ENCODE measurements around the gene TRAF3IP3.
A peak's percentile ranks its signal among the peaks of the same experiment; 100 is the strongest.

The TRAF3IP3 gene

DNA sequence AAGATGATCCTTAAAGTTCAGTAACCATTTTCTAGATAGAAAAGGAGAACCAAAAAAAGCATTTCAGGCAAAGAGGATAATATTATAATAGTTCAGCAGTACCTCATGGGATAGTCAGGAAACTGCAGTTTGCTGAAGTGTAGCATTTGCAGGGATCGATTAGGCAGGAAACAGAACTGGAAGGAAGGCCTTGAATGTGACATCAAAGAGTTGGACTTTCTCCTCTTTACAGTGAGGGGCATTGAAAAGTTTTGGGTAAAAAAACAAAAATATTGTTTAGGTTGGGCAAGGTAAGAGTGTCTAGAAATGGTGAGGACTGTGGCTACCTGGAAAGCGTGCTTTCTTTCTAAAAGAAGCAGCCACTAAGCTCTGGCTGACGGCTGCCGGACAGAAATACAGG, 58.0 kb downstream of the TRAF3IP3 start:
- WGBS (ENCODE audit: extremely low coverage, insufficient coverage, insufficient read length): no CpG with 5 or more reads among the region's 4 CpGs
- Histone ChIP-seq H3K9ac (ENCODE audit: low read length) (no peak overlapping the region), H2AK5ac (ENCODE audit: low read length) (no peak overlapping the region), H2BK120ac (ENCODE audit: insufficient read depth, low read length, poor library complexity) (no peak overlapping the region), H3K4me3 (ENCODE audit: low read depth, low read length) (no peak overlapping the region), H2AFZ (ENCODE audit: insufficient read depth, low read length, poor library complexity) (no peak overlapping the region), H3K4ac (ENCODE audit: low read depth, low read length) (no peak overlapping the region), H3K36me3 (ENCODE audit: control insufficient read depth in 1 of 2, insufficient read depth in 2 of 2, low read length in 2 of 2) (no peaks in the 10 kb centered on the region), H4K91ac (ENCODE audit: low read depth, low read length) (no peak overlapping the region), H4K8ac (ENCODE audit: low read depth, low read length) (no peak overlapping the region), H3K23ac (ENCODE audit: low read length) (no peak overlapping the region), H3K4me1 (ENCODE audit: control insufficient read depth in 1 of 2, insufficient read depth in 2 of 2, low read length in 2 of 2) (peaks cover 20% of the 10 kb centered on the region in 2 experiments), H3K27me3 (ENCODE audit: insufficient read depth, low read length) (no peaks in the 10 kb centered on the region), H4K12ac (ENCODE audit: low read depth, low read length) (no peak overlapping the region), H3K27ac (ENCODE audit: low read depth, low read length) (no peak overlapping the region), H3K14ac (ENCODE audit: low read length) (no peak overlapping the region), H3K9me3 (ENCODE audit: insufficient read depth, low read depth, low read length) (no peaks in the 10 kb centered on the region), H2BK12ac (ENCODE audit: low read length) (no peak overlapping the region), H3K4me2 (ENCODE audit: low read length) (no peak overlapping the region), H3K79me1 (ENCODE audit: low read length) (peaks cover 15% of the 10 kb centered on the region), H2BK5ac (ENCODE audit: low read depth, low read length, poor library complexity) (no peak overlapping the region), H3K18ac (ENCODE audit: low read length) (no peak overlapping the region), H3K79me2 (ENCODE audit: control insufficient read depth, insufficient read depth, low read length, poor library complexity) (peaks cover 2% of the 10 kb centered on the region)
- no peak for DNase-seq

DNA sequence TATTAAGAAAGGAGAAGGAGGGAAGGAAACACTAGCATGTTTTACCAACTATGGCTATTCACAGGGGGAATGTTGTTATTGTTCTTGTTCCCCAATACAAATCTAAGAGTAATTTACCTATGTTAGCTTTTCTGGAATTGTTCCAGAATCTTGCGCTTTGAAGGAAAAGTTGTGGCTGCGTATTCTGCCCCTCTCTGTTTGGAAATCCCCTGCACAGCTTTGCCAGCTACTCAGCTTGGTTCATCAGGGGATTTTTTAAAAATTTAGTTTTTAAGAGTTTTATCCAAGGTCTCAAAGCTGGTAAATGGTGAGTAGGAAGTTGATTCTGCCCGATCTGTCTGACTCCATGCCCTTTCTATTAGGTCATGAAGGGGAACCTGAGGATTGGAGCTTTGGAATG, 59.6 kb downstream of the TRAF3IP3 start:
- peaks cover 20 to 22% of the 10 kb centered on the region in 2 experiments for H3K4me1 ChIP-seq (ENCODE audit: control insufficient read depth in 1 of 2, insufficient read depth in 2 of 2, low read length in 2 of 2)
- peaks cover 2% of the 10 kb centered on the region for H3K79me2 ChIP-seq (ENCODE audit: control insufficient read depth, insufficient read depth, low read length, poor library complexity)
- peak overlapping the region; percentile 30 for H3K4ac ChIP-seq (ENCODE audit: low read depth, low read length)
- peak overlapping the region; percentile 95 for H4K91ac ChIP-seq (ENCODE audit: low read depth, low read length)
- H2BK120ac ChIP-seq (ENCODE audit: insufficient read depth, low read length, poor library complexity): peak overlapping the region; percentile 85
- peak overlapping the region; percentile 88 for H2BK12ac ChIP-seq (ENCODE audit: low read length)
- no CpG with 5 or more reads among the region's 3 CpGs for WGBS (ENCODE audit: extremely low coverage, insufficient coverage, insufficient read length)
- DNase-seq: no peak
- H3K9ac ChIP-seq (ENCODE audit: low read length): no peak overlapping the region
- H4K8ac ChIP-seq (ENCODE audit: low read depth, low read length): peak overlapping the region; percentile 20
- H3K27me3 ChIP-seq (ENCODE audit: insufficient read depth, low read length): no peaks in the 10 kb centered on the region
- H3K36me3 ChIP-seq (ENCODE audit: control insufficient read depth in 1 of 2, insufficient read depth in 2 of 2, low read length in 2 of 2): no peaks in the 10 kb centered on the region
- H2AK5ac ChIP-seq (ENCODE audit: low read length): no peak overlapping the region
- H3K14ac ChIP-seq (ENCODE audit: low read length): peak overlapping the region; percentile 71
- no peak overlapping the region for H3K23ac ChIP-seq (ENCODE audit: low read length)
- H3K9me3 ChIP-seq (ENCODE audit: insufficient read depth, low read depth, low read length): no peaks in the 10 kb centered on the region
- no peak overlapping the region for H2AFZ ChIP-seq (ENCODE audit: insufficient read depth, low read length, poor library complexity)
- peak overlapping the region; percentile 89 for H2BK5ac ChIP-seq (ENCODE audit: low read depth, low read length, poor library complexity)
- H4K12ac ChIP-seq (ENCODE audit: low read depth, low read length): no peak overlapping the region
- H3K18ac ChIP-seq (ENCODE audit: low read length): peak overlapping the region; percentile 42
- H3K4me2 ChIP-seq (ENCODE audit: low read length): peak overlapping the region; percentile 48
- peak overlapping the region; percentile 83 for H3K27ac ChIP-seq (ENCODE audit: low read depth, low read length)
- H3K79me1 ChIP-seq (ENCODE audit: low read length): peaks cover 15% of the 10 kb centered on the region
- no peak overlapping the region for H3K4me3 ChIP-seq (ENCODE audit: low read depth, low read length)

DNA sequence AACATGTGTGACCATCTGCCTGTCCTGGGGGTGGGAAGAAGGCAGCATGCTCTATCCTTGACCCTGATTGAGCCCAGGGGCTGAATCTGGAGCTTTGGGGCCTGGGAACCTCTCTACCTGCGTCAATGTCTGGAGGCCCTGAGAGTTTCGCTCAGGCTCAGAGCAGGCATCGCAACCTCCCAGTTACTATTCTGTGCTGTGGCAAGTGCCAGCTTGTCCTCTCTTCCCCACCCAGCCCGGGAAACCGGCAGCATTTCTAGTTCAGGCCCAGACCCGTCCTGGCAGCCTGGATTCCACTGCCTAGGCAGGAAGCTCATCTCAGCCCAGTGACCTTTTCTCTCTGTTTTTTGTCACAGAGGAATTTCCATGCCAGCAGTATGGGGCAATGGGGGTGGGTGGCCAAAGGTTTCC, 60.1 kb downstream of the TRAF3IP3 start:
- peak overlapping the region; percentile 48 for H3K4me2 ChIP-seq (ENCODE audit: low read length)
- H3K9me3 ChIP-seq (ENCODE audit: insufficient read depth, low read depth, low read length): no peaks in the 10 kb centered on the region
- no CpG with 5 or more reads among the region's 6 CpGs for WGBS (ENCODE audit: extremely low coverage, insufficient coverage, insufficient read length)
- H4K91ac ChIP-seq (ENCODE audit: low read depth, low read length): peak overlapping the region; percentile 95
- H3K18ac ChIP-seq (ENCODE audit: low read length): peak overlapping the region; percentile 42
- H4K8ac ChIP-seq (ENCODE audit: low read depth, low read length): peak overlapping the region; percentile 20
- H3K4me3 ChIP-seq (ENCODE audit: low read depth, low read length): no peak overlapping the region
- peak overlapping the region; percentile 77 for H2AFZ ChIP-seq (ENCODE audit: insufficient read depth, low read length, poor library complexity)
- H4K12ac ChIP-seq (ENCODE audit: low read depth, low read length): no peak overlapping the region
- H2BK12ac ChIP-seq (ENCODE audit: low read length): peak overlapping the region; percentile 88
- peaks cover 15% of the 10 kb centered on the region for H3K79me1 ChIP-seq (ENCODE audit: low read length)
- H3K4me1 ChIP-seq (ENCODE audit: control insufficient read depth in 1 of 2, insufficient read depth in 2 of 2, low read length in 2 of 2): peaks cover 17 to 18% of the 10 kb centered on the region in 2 experiments
- H3K9ac ChIP-seq (ENCODE audit: low read length): no peak overlapping the region
- H2AK5ac ChIP-seq (ENCODE audit: low read length): no peak overlapping the region
- no peaks in the 10 kb centered on the region for H3K36me3 ChIP-seq (ENCODE audit: control insufficient read depth in 1 of 2, insufficient read depth in 2 of 2, low read length in 2 of 2)
- H3K23ac ChIP-seq (ENCODE audit: low read length): no peak overlapping the region
- peak overlapping the region; percentile 71 for H3K14ac ChIP-seq (ENCODE audit: low read length)
- peaks cover 2% of the 10 kb centered on the region for H3K79me2 ChIP-seq (ENCODE audit: control insufficient read depth, insufficient read depth, low read length, poor library complexity)
- peak overlapping the region; percentile 30 for H3K4ac ChIP-seq (ENCODE audit: low read depth, low read length)
- peak overlapping the region; percentile 85 for H2BK120ac ChIP-seq (ENCODE audit: insufficient read depth, low read length, poor library complexity)
- DNase-seq: peak; percentile 61
- no peaks in the 10 kb centered on the region for H3K27me3 ChIP-seq (ENCODE audit: insufficient read depth, low read length)
- H3K27ac ChIP-seq (ENCODE audit: low read depth, low read length): peak overlapping the region; percentile 83
- H2BK5ac ChIP-seq (ENCODE audit: low read depth, low read length, poor library complexity): peak overlapping the region; percentile 89

DNA sequence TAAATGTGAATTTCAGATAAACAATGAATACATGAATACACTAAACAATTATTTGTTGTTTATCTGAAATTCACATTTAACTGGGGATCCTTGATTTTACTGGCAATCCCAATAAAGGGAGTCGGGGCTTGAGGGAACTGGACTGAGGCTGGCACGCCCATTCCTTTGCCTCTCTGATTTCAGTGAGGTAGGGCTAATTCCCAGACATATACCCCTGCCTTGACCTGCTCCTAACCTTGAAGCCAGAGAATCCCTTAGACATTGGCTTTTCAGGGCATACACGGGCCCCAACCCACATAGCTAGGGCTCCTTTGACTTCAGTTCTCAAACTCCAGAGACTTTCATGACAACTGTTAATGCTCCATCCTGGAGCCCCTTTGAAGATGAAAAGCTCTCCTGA, 61.1 kb downstream of the TRAF3IP3 start:
- DNase-seq: no peak
- Histone ChIP-seq H3K4ac (ENCODE audit: low read depth, low read length) (peak overlapping the region; percentile 40), H3K27me3 (ENCODE audit: insufficient read depth, low read length) (no peaks in the 10 kb centered on the region), H4K12ac (ENCODE audit: low read depth, low read length) (no peak overlapping the region), H3K4me2 (ENCODE audit: low read length) (no peak overlapping the region), H3K23ac (ENCODE audit: low read length) (no peak overlapping the region), H3K4me1 (ENCODE audit: control insufficient read depth in 1 of 2, insufficient read depth in 2 of 2, low read length in 2 of 2) (peaks cover 17 to 18% of the 10 kb centered on the region in 2 experiments), H3K4me3 (ENCODE audit: low read depth, low read length) (no peak overlapping the region), H3K9ac (ENCODE audit: low read length) (no peak overlapping the region), H3K79me2 (ENCODE audit: control insufficient read depth, insufficient read depth, low read length, poor library complexity) (peaks cover 2% of the 10 kb centered on the region), H2BK12ac (ENCODE audit: low read length) (peak overlapping the region; percentile 100), H4K91ac (ENCODE audit: low read depth, low read length) (peak overlapping the region; percentile 95), H3K9me3 (ENCODE audit: insufficient read depth, low read depth, low read length) (no peaks in the 10 kb centered on the region), H2BK5ac (ENCODE audit: low read depth, low read length, poor library complexity) (peak overlapping the region; percentile 93), H2AFZ (ENCODE audit: insufficient read depth, low read length, poor library complexity) (no peak overlapping the region), H3K14ac (ENCODE audit: low read length) (peak overlapping the region; percentile 84), H3K36me3 (ENCODE audit: control insufficient read depth in 1 of 2, insufficient read depth in 2 of 2, low read length in 2 of 2) (no peaks in the 10 kb centered on the region), H3K79me1 (ENCODE audit: low read length) (peaks cover 15% of the 10 kb centered on the region), H2BK120ac (ENCODE audit: insufficient read depth, low read length, poor library complexity) (peak overlapping the region; percentile 99), H4K8ac (ENCODE audit: low read depth, low read length) (peak overlapping the region; percentile 79), H2AK5ac (ENCODE audit: low read length) (peak overlapping the region; percentile 82), H3K27ac (ENCODE audit: low read depth, low read length) (peak overlapping the region; percentile 73), H3K18ac (ENCODE audit: low read length) (peak overlapping the region; percentile 77)
- WGBS (ENCODE audit: extremely low coverage, insufficient coverage, insufficient read length): no CpG with 5 or more reads among the region's 3 CpGs
